Activated naive CD4-positive, alpha-beta T cell (primary cell): ENCODE measurements around the gene H2AZ2.
"Not testable (repeated sequence)": the region's sequence is repeated elsewhere in the genome, so short reads cannot be mapped to it uniquely, and the experiment has no call there.

ENCODE experiments used
- DNase-seq, 4 experiments: peaks; one replicate each; lab custom pipeline; 2025; lab: John Stamatoyannopoulos, UW

Gene H2AZ2

GRCh38 chr7:44847920-44848634 lies at the start of gene H2AZ2:
Gene H2AZ2, minus strand, starts transcription at chr7:44848087. Its CDS starts 116 bp downstream, at chr7:44847971.
- DNase-seq = peak; percentile 99 to 100 (median 100)

GRCh38 chr7:44897309-44897708 lies 49.4 kb upstream of the H2AZ2 start:
- DNase-seq = no peak

DNA sequence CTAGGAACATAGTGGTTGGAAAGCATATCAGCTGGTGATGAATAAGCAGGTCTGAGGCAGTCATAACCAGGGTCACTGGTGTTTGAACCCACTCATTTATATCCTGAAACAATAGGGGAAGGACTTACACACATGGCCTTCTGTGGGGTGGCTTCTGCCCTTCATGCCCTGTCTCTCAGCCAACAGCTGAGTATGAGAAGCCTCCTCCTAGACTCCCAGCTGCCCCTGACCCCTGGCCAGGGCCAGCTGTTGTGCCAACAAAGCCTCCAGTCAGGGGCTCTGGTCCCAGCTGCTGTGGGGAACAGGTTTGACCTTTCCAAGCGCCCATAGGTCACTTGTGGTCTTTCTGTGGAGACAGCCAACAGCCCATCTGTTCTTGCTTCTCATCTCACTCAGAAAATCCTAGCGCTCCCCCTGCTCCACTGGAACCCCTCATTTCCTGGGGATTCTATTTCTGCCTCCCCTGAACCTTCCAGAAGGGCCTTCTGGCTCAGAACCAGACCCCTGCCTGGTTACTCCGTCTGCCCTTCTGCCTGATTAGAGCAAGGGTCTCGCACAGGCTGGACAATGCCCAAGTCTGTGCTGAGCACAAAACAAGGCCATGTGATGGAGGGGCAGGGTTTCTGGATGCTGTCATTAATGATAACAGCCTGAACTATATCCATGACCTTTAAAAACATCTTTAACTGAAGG lies 47.1 kb upstream of the H2AZ2 start:
- no peak for DNase-seq

DNA sequence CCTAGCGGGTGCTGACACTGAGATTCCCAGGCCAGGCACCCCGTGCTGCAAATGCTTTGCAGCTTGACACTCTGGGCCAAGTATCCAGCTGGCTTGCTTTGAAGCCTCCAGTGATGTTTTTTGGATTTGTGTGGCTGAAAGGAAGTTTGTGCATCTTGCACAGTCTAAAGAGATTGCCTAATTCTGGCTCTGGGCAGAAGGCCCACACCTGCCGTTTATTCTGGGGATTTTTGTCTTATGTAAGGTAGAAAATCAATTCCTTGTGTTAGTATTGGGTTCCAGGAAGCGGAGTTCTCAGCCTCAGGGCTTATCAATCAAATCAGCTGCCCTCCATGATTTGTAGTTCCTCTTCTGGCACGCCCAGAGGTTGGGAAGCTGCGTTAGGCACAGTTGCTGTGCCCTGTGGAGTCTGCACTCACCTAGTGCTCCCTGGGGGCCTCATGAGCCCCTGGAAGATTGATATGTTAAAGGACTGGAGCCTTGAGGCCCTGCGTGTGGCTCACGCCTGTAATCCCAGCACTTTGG lies 45.9 kb upstream of the H2AZ2 start:
- no peak for DNase-seq

- no peak for DNase-seq
Measured at GRCh38 chr7:44891791-44892190, 43.9 kb upstream of the H2AZ2 start.

GRCh38 chr7:44891372-44891771 lies 43.5 kb upstream of the H2AZ2 start:
- peak in 1 of 4 experiments; percentile 17 for DNase-seq

DNA sequence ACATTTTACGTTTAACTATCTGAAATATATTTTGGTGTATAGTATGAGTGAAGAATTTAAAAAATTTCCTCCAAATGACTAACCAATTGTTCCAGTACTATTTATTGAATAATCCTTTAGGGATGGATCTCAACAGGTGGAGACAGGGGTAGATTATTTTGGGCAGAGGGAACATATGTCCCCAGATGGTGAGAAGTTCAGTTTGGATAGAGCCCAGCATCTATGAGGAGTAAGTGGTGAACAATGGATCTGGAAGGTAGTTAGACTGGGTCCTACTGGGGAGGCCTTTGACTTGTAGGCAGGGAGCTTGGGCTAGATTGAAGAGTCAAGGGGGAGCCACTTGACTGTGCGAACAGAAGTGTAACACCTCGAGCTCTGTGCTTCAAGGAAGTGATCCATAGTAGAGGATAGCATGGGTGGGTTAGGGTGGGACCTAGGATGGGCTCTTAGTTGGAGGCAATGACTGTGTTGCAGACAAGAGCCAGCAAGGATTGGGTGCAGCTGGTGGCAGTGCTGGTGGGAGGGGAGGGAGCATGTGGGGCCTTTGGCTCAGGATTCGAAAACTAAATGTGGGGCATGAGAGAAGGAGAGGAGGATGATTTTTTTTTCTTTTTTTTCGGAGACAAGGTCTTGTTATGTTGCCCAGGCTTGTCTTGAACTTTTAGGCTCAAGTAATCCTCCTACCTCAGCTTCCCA lies 41.3 kb upstream of the H2AZ2 start:
- DNase-seq = no peak

DNA sequence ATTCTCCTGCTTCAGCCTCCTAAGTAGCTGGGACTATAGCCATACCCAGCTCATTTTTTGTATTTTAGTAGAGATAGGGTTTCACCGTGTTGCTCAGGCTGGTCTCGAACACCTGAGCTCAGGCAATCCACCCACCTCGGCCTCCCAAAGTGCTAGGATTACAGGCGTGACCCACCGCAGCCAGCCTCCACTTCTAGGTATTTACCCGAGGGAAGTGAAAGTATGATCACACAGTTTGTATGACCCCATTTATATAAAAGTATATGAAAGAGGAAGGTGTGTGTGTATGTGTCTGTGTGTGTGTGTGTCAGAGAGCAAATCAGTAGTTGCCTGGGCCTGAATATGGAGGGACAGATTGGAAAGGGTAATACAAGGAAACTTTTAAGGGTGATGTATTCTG lies 39.4 kb upstream of the H2AZ2 start:
- no peak for DNase-seq

- peak; percentile 91 to 96 (median 94) for DNase-seq
Measured at GRCh38 chr7:44885394-44886317, 37.8 kb upstream of the H2AZ2 start, which contains the start of gene PURB. Gene PURB, minus strand, starts transcription at chr7:44885530. Its CDS starts 182 bp downstream, at chr7:44885348.

GRCh38 chr7:44884621-44885393 lies 36.9 kb upstream of the H2AZ2 start:
- peak; percentile 32 to 50 (median 44) for DNase-seq

DNA sequence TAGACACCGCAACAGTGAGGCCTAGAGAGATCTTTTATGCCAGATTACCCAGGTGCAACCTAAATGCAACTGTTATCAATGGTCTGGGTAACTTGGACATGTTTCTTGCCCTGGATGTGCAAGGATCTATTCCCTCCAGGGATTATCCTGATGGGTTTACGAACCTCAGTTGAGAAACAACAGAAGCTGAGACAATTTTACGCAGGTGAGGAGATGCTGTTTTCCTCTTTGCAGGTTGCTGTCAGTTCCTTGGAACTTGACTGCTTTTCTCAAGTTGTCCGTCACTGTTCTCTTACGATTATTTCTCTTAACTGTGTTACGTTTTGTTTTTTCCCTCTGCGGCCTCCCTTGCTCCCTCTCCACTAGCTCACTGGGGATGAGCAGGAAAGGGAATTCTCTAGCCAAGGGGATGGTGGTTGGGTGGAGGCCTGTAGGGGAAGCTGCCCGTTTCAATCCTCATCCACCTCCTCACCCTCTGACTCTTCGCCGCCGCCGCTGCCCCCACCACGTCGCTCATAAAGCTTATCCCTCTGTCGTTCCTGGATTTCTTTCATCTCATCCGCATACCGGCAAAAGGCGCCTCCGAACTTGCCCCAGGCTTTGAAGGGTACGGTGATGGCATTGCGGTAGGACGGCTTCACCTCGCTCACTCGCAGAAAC lies 36.2 kb upstream of the H2AZ2 start:
- no peak for DNase-seq

DNA sequence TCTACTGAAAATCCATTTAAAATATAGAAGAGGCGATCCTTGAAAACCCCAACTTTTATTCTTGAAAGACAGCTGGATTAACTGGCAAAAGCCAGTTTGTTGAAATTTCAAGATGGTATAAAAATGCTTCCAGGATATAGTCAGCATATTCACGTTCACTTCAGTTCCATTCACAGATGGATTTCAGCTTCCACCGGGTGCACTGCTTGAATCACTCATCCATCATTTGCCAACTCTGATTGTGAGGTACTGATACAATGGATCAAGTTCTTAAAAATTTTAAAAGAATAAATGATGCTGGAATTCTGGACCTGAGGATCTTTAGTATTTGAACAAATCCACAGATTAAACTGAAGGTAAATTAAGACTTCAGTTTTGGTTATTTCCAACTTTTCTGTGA lies 35.0 kb upstream of the H2AZ2 start:
- DNase-seq = no peak

DNA sequence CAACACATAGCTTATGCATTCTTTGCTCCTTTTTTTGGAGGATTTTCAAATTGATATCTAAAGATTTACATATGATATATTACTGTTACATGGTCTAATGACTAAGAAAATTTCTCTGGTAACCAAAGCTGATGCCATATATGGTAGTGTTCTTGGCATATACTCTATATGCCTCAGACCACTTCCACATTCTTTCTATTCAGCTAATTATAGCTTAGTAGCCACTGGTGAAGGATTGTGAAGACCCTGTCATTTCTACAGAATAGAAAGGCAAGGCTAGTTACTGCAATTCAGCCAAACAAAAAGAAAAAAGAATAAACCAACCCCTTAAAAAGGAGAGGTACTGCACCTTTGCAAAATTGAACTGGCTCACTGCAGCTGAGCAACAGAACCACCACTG lies 33.7 kb upstream of the H2AZ2 start:
- no peak for DNase-seq

GRCh38 chr7:44881066-44881600 lies 33.2 kb upstream of the H2AZ2 start:
- no peak for DNase-seq

- no peak for DNase-seq
Measured at GRCh38 chr7:44880317-44881018, 32.6 kb upstream of the H2AZ2 start.

GRCh38 chr7:44876393-44876792 lies 28.5 kb upstream of the H2AZ2 start:
- DNase-seq = no peak

- no peak for DNase-seq
Measured at GRCh38 chr7:44875241-44875640, 27.4 kb upstream of the H2AZ2 start.

DNA sequence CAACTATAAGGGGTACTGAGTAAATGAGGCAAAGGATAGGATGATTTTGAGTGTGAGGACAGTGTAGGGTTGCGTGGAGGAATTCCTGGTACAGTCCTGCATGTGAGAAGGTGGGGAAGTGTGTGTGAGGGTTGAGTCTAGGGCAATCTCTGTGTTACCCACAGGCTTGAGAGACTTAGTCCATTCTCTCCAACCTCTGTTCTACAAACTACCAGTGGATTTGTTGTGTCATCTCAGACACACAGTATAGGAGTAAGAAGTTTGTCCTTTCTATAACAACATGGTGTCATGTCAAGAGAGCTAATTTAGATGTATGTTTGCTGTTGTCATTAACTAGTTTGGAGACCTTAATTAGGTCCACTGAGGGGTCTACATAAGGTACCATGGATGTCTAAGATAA lies 24.9 kb upstream of the H2AZ2 start:
- DNase-seq = no peak

- not testable (repeated sequence) for DNase-seq
Measured at GRCh38 chr7:44871918-44872317, 24.0 kb upstream of the H2AZ2 start.
